ENCODE data around the gene ORC3. TPM values are rescaled to one million over a fixed set of nuclear protein-coding genes. Genes with fewer than 3 reads are reported as not detected.
"Not testable (repeated sequence)": the region's sequence is repeated elsewhere in the genome, so short reads cannot be mapped to it uniquely, and the experiment has no call there.

The ORC3 gene
- polyA plus RNA-seq, 4 donors = 37.7 to 45.4 (median 42.3) TPM

- DNase-seq (ENCODE audit: low read depth in 4 of 4, low spot score in 3 of 4) = no peak
Measured at GRCh38 chr6:87690441-87690840, 100.5 kb downstream of the ORC3 start.

- no peak for DNase-seq (ENCODE audit: low read depth in 4 of 4, low spot score in 3 of 4)
Measured at GRCh38 chr6:87692086-87692485, 102.2 kb downstream of the ORC3 start.

GRCh38 chr6:87696817-87697216 lies 106.9 kb downstream of the ORC3 start:
- not testable (repeated sequence) for DNase-seq (ENCODE audit: low read depth in 4 of 4, low spot score in 3 of 4)

GRCh38 chr6:87697581-87698546 lies 107.9 kb downstream of the ORC3 start:
- peak; percentile 49 to 71 (median 66) for DNase-seq (ENCODE audit: low read depth in 4 of 4, low spot score in 3 of 4)

GRCh38 chr6:87698547-87699006 lies 108.6 kb downstream of the ORC3 start:
- no peak for DNase-seq (ENCODE audit: low read depth in 4 of 4, low spot score in 3 of 4)

- DNase-seq (ENCODE audit: low read depth in 4 of 4, low spot score in 3 of 4) = no peak
Measured at GRCh38 chr6:87699576-87699975, 109.6 kb downstream of the ORC3 start.

- peak; percentile 34 to 48 (median 46) for DNase-seq (ENCODE audit: low read depth in 4 of 4, low spot score in 3 of 4)
Measured at GRCh38 chr6:87700397-87701343, 110.7 kb downstream of the ORC3 start.

- DNase-seq (ENCODE audit: low read depth in 4 of 4, low spot score in 3 of 4) = peak in 1 of 4 donors; percentile 27
Measured at GRCh38 chr6:87701344-87701675, 111.4 kb downstream of the ORC3 start.

- peak; percentile 94 to 99 (median 96) for DNase-seq (ENCODE audit: low read depth in 4 of 4, low spot score in 3 of 4)
Measured at GRCh38 chr6:87701676-87702588, 112.0 kb downstream of the ORC3 start, which contains the start of gene AKIRIN2. Gene AKIRIN2 (minus strand): TSS chr6:87702233. CDS start chr6:87701684, 549 bp downstream.

GRCh38 chr6:87702589-87702945 lies 112.6 kb downstream of the ORC3 start:
- no peak for DNase-seq (ENCODE audit: low read depth in 4 of 4, low spot score in 3 of 4)

GRCh38 chr6:87703039-87703438 lies 113.1 kb downstream of the ORC3 start:
- not testable (repeated sequence) for DNase-seq (ENCODE audit: low read depth in 4 of 4, low spot score in 3 of 4)

GRCh38 chr6:87705070-87705691 lies 115.2 kb downstream of the ORC3 start:
- no peak for DNase-seq (ENCODE audit: low read depth in 4 of 4, low spot score in 3 of 4)

GRCh38 chr6:87706187-87706966 lies 116.4 kb downstream of the ORC3 start:
- no peak for DNase-seq (ENCODE audit: low read depth in 4 of 4, low spot score in 3 of 4)

GRCh38 chr6:87708581-87709427 lies 118.9 kb downstream of the ORC3 start:
- not testable (repeated sequence) for DNase-seq (ENCODE audit: low read depth in 4 of 4, low spot score in 3 of 4)

GRCh38 chr6:87710090-87710489 lies 120.2 kb downstream of the ORC3 start:
- DNase-seq (ENCODE audit: low read depth in 4 of 4, low spot score in 3 of 4) = no peak

- DNase-seq (ENCODE audit: low read depth in 4 of 4, low spot score in 3 of 4) = not testable (repeated sequence)
Measured at GRCh38 chr6:87712713-87713112, 122.8 kb downstream of the ORC3 start.

GRCh38 chr6:87714093-87714842 lies 124.3 kb downstream of the ORC3 start:
- DNase-seq (ENCODE audit: low read depth in 4 of 4, low spot score in 3 of 4) = no peak

Data from right renal pelvis (tissue), 4 donors.